ENCODE data around the gene STARD8. TPM values are rescaled to one million over a fixed set of nuclear protein-coding genes. Genes with fewer than 3 reads are reported as not detected.

Gene STARD8
- total and polyA plus RNA-seq, 2 donors (not counting 1 experiment from before 2014, with no cell fraction given): 0.33 to 0.54 TPM

- H3K9me3 ChIP-seq (ENCODE audit: control extremely low read depth in 1 of 3, control insufficient read depth in 2 of 3, insufficient read depth in 1 of 3, low read length in 2 of 3): no peaks in the 10 kb centered on the region
- H3K79me2 ChIP-seq (ENCODE audit: control insufficient read depth, insufficient read depth, low read length): no peaks in the 10 kb centered on the region
- no peaks in the 10 kb centered on the region for H3K4me1 ChIP-seq (ENCODE audit: control insufficient read depth in 2 of 2, insufficient read depth in 2 of 2, low read length in 2 of 2)
- TF ChIP-seq CTCF (IDR thresholded peaks at IDR 0.05) (no peak), EZH2 (IDR thresholded peaks at IDR 0.05; ENCODE audit: borderline replicate concordance, insufficient read depth, low read depth, low read length, poor library complexity, severe bottlenecking) (no peak)
- no peaks in the 10 kb centered on the region for H4K20me1 ChIP-seq (ENCODE audit: control insufficient read depth, insufficient read depth, low read length, poor library complexity, severe bottlenecking)
- H3K27ac ChIP-seq (ENCODE audit: low read length in 2 of 2): no peak overlapping the region
- no peak overlapping the region for H3K4me3 ChIP-seq (ENCODE audit: control extremely low read depth in 1 of 5, extremely low read depth in 1 of 5, insufficient read depth in 1 of 5, low read depth in 2 of 5, low read length in 4 of 5)
- ChIA-PET CTCF (no interaction called here), POLR2A (no interaction called here)
- Mint-ChIP-seq H3K27ac (no peak overlapping the region), H3K27me3 (peaks cover 5% of the 10 kb centered on the region), H3K4me1 (no peaks in the 10 kb centered on the region), H3K4me3 (no peak overlapping the region), H3K9me3 (ENCODE audit: insufficient read depth) (no peaks in the 10 kb centered on the region)
- 80% methylated on average over 2 of the region's 4 CpGs for WGBS (ENCODE audit: insufficient coverage)
- H3K27me3 ChIP-seq (replicated peaks in 1 of 4; ENCODE audit: control extremely low read depth in 1 of 4, control insufficient read depth in 3 of 4, insufficient read depth in 4 of 4, low read length in 3 of 4): no peaks in the 10 kb centered on the region
- no peak overlapping the region for H3K9ac ChIP-seq (ENCODE audit: low read length)
- H3K4me2 ChIP-seq (replicated peaks; ENCODE audit: low read depth, low read length, poor library complexity, severe bottlenecking): no peak overlapping the region
- intact Hi-C loops (cut with micrococcal nuclease): no loop called here
- H2AFZ ChIP-seq (ENCODE audit: insufficient read depth, low read depth, low read length, poor library complexity, severe bottlenecking): no peak overlapping the region
- no peak for DNase-seq
- no peaks in the 10 kb centered on the region for H3K36me3 ChIP-seq (replicated peaks in 1 of 2; ENCODE audit: control extremely low read depth in 1 of 2, control insufficient read depth in 1 of 2, extremely low read depth in 1 of 2, insufficient read depth in 2 of 2, low read length in 1 of 2)
- ATAC-seq (ENCODE audit: low read depth): no peak
Observed at GRCh38 chrX:68675571-68675970, 28.1 kb downstream of the STARD8 start.

GRCh38 chrX:68676335-68676734, 28.9 kb downstream of the STARD8 start:
- Histone ChIP-seq H2AFZ (ENCODE audit: insufficient read depth, low read depth, low read length, poor library complexity, severe bottlenecking) (no peak overlapping the region), H3K27me3 (replicated peaks in 1 of 4; ENCODE audit: control extremely low read depth in 1 of 4, control insufficient read depth in 3 of 4, insufficient read depth in 4 of 4, low read length in 3 of 4) (no peaks in the 10 kb centered on the region), H3K4me2 (replicated peaks; ENCODE audit: low read depth, low read length, poor library complexity, severe bottlenecking) (no peak overlapping the region), H3K79me2 (ENCODE audit: control insufficient read depth, insufficient read depth, low read length) (no peaks in the 10 kb centered on the region), H3K9me3 (ENCODE audit: control extremely low read depth in 1 of 3, control insufficient read depth in 2 of 3, insufficient read depth in 1 of 3, low read length in 2 of 3) (no peaks in the 10 kb centered on the region), H3K4me3 (ENCODE audit: control extremely low read depth in 1 of 5, extremely low read depth in 1 of 5, insufficient read depth in 1 of 5, low read depth in 2 of 5, low read length in 4 of 5) (no peak overlapping the region), H3K36me3 (replicated peaks in 1 of 2; ENCODE audit: control extremely low read depth in 1 of 2, control insufficient read depth in 1 of 2, extremely low read depth in 1 of 2, insufficient read depth in 2 of 2, low read length in 1 of 2) (no peaks in the 10 kb centered on the region), H3K27ac (ENCODE audit: low read length in 2 of 2) (no peak overlapping the region), H3K9ac (ENCODE audit: low read length) (no peak overlapping the region), H4K20me1 (ENCODE audit: control insufficient read depth, insufficient read depth, low read length, poor library complexity, severe bottlenecking) (no peaks in the 10 kb centered on the region), H3K4me1 (ENCODE audit: control insufficient read depth in 2 of 2, insufficient read depth in 2 of 2, low read length in 2 of 2) (no peaks in the 10 kb centered on the region)
- Mint-ChIP-seq H3K9me3 (ENCODE audit: insufficient read depth) (no peaks in the 10 kb centered on the region), H3K27me3 (peaks cover under 1% of the 10 kb centered on the region), H3K4me1 (no peaks in the 10 kb centered on the region), H3K27ac (no peak overlapping the region), H3K4me3 (no peak overlapping the region)
- no CpG with 5 or more reads among the region's 3 CpGs for WGBS (ENCODE audit: insufficient coverage)
- no peak for DNase-seq
- no peak for ATAC-seq (ENCODE audit: low read depth)
- intact Hi-C loops (cut with micrococcal nuclease): no loop called here
- TF ChIP-seq CTCF (IDR thresholded peaks at IDR 0.05) (no peak), EZH2 (IDR thresholded peaks at IDR 0.05; ENCODE audit: borderline replicate concordance, insufficient read depth, low read depth, low read length, poor library complexity, severe bottlenecking) (no peak)
- ChIA-PET POLR2A (no interaction called here), CTCF (no interaction called here)

Data from B cell (primary cell).